CD14-positive monocyte (primary cell): ENCODE results near the gene NLRC4. TPM values are rescaled to one million over a fixed set of nuclear protein-coding genes. Genes with fewer than 3 reads are reported as not detected.
A peak's percentile ranks its signal among the peaks of the same experiment; 100 is the strongest.

ENCODE experiments used
- DNase-seq, 3 donors: peaks; one replicate each; pipeline ENCODE4 v3.0.0-alpha.2; 2011 to 2022
- H2AFZ ChIP-seq: 2 replicates; pipeline ENCODE4 v1.6.0; 2012; ENCODE audit warnings: mild to moderate bottlenecking, low read depth, low read length, inconsistent platforms; ENCODE audit not compliant: insufficient read depth, poor library complexity, severe bottlenecking
- H3K27ac ChIP-seq, 2 donors: 1 replicate in 1 of 2; 2 replicates in 1 of 2; pipeline ENCODE4 v1.5.1; 2012 to 2013; ENCODE audit warnings: low read length in 2 of 2, control low read depth in 1 of 2, inconsistent platforms in 1 of 2, low read depth in 1 of 2, mild to moderate bottlenecking in 1 of 2
- H3K27me3 ChIP-seq, 2 donors: one replicate each; pipeline versions ENCODE4 v1.6.0 to v1.6.1; 2011 to 2013; ENCODE audit warnings: low read length in 2 of 2; ENCODE audit not compliant: control insufficient read depth in 2 of 2, insufficient read depth in 2 of 2
- H3K36me3 ChIP-seq, 2 donors: replicated peaks in 1 of 2; 1 replicate in 1 of 2; 2 replicates in 1 of 2; pipeline versions ENCODE4 v1.5.1 to v1.6.1; 2012 to 2013; ENCODE audit warnings: low read length in 2 of 2, control low read depth in 1 of 2, inconsistent platforms in 1 of 2, mild to moderate bottlenecking in 1 of 2; ENCODE audit not compliant: insufficient read depth in 2 of 2, control insufficient read depth in 1 of 2
- H3K4me1 ChIP-seq, 2 donors: 1 replicate in 1 of 2; 2 replicates in 1 of 2; pipeline versions ENCODE4 v1.5.1 to v1.6.1; 2012 to 2013; ENCODE audit warnings: low read length in 2 of 2, control low read depth in 1 of 2, inconsistent platforms in 1 of 2, mild to moderate bottlenecking in 1 of 2, moderate library complexity in 1 of 2; ENCODE audit not compliant: insufficient read depth in 2 of 2, control insufficient read depth in 1 of 2
- H3K4me2 ChIP-seq: replicated peaks from 2 replicates; pipeline ENCODE3; 2012; ENCODE audit warnings: low read length, moderate library complexity, mild to moderate bottlenecking; ENCODE audit not compliant: poor library complexity, severe bottlenecking; ENCODE audit errors: extremely low read depth
- H3K4me3 ChIP-seq, 3 experiments: fragments of 200-600 bp in 1 of 3; sonication (generic) in 1 of 3; replicated peaks in 1 of 3; 1 replicate in 2 of 3; 2 replicates in 1 of 3; pipeline ENCODE4 v1.5.1; 2011 to 2013; ENCODE audit warnings: low read length in 3 of 3, mild to moderate bottlenecking in 3 of 3, control low read depth in 2 of 3, low read depth in 2 of 3, inconsistent platforms in 1 of 3, moderate library complexity in 1 of 3
- H3K79me2 ChIP-seq: 2 replicates; pipeline ENCODE4 v1.6.0; 2012; ENCODE audit warnings: mild to moderate bottlenecking, control low read depth, inconsistent platforms, low read length, moderate library complexity; ENCODE audit not compliant: insufficient read depth
- H3K9ac ChIP-seq: 2 replicates; pipeline ENCODE4 v1.6.0; 2017; ENCODE audit warnings: low read length, mild to moderate bottlenecking; ENCODE audit not compliant: insufficient read depth, poor library complexity, severe bottlenecking
- H3K9me3 ChIP-seq, 2 donors: replicated peaks in 1 of 2; 1 replicate in 1 of 2; 2 replicates in 1 of 2; pipeline versions ENCODE4 v1.5.1 to v1.6.1; 2012 to 2013; ENCODE audit warnings: low read length in 2 of 2, control low read depth in 1 of 2; ENCODE audit not compliant: control insufficient read depth in 1 of 2, insufficient read depth in 1 of 2
- H4K20me1 ChIP-seq: 2 replicates; pipeline ENCODE4 v1.6.0; 2012; ENCODE audit warnings: mild to moderate bottlenecking, low read length, control low read depth, moderate library complexity; ENCODE audit not compliant: insufficient read depth
- H3K27ac Mint-ChIP-seq, 7 donors: one replicate each; pipeline ENCODE4 v1.8.0; 2020; ENCODE audit warnings: mild to moderate bottlenecking in 7 of 7, mixed read lengths in 7 of 7, moderate library complexity in 6 of 7, inconsistent platforms in 2 of 7
- H3K27me3 Mint-ChIP-seq, 3 donors: one replicate each; pipeline ENCODE4 v1.8.0; 2021 to 2022; ENCODE audit warnings: low read depth in 3 of 3, mild to moderate bottlenecking in 3 of 3, mixed read lengths in 3 of 3, moderate library complexity in 3 of 3, inconsistent platforms in 1 of 3
- H3K36me3 Mint-ChIP-seq, 2 donors: one replicate each; pipeline ENCODE4 v1.8.0; 2020; ENCODE audit warnings: mixed read lengths in 2 of 2, inconsistent platforms in 1 of 2, mild to moderate bottlenecking in 1 of 2
- H3K4me1 Mint-ChIP-seq: one replicate; pipeline ENCODE4 v1.8.0; 2020; ENCODE audit warnings: mild to moderate bottlenecking, mixed read lengths
- H3K4me3 Mint-ChIP-seq, 2 donors: one replicate each; pipeline ENCODE4 v1.8.0; 2020; ENCODE audit warnings: mild to moderate bottlenecking in 2 of 2, mixed read lengths in 2 of 2, moderate library complexity in 1 of 2
- H3K9me3 Mint-ChIP-seq, 7 donors: one replicate each; pipeline ENCODE4 v1.8.0; 2020 to 2022; ENCODE audit warnings: mixed read lengths in 7 of 7, mild to moderate bottlenecking in 6 of 7, moderate library complexity in 6 of 7, inconsistent platforms in 2 of 7
- CTCF ChIP-seq: fragments of 200-600 bp; IDR thresholded peaks from one replicate; pipeline ENCODE4 v1.8.0; 2022; ENCODE audit warnings: antibody characterized with exemption, mild to moderate bottlenecking
- WGBS: methylation state at CpG from one replicate; pipeline ENCODE4 v1.1.5; 2013; ENCODE audit warnings: missing lambda C conversion rate; ENCODE audit not compliant: insufficient coverage; 5-methylcytosine and 5-hydroxymethylcytosine counted together
- intact Hi-C, 2 donors: fragments of 100-400 bp; cut with micrococcal nuclease; formaldehyde crosslinking; loops; one replicate each; pipeline versions ENCODE4 v1.15.0 to v1.15.1; 2023
- polyA plus RNA-seq, 3 donors: library from polyadenylated mRNA; depleted of rRNA in 1 of 3; unstranded in 2 of 3; stranded (reverse) in 1 of 3; fragments of 300-500 nt in 2 of 3; fragments of >200 nt in 1 of 3; fragmentation: Illumina TruSeq in 2 of 3; gene quantifications; 1 replicate in 2 of 3; 2 replicates in 1 of 3; pipeline ENCODE4 v1.2.3, GENCODE V29; 2012 to 2021

The NLRC4 gene
- polyA plus RNA-seq, 3 donors = 18.8 to 38.3 (median 27.3) TPM

GRCh38 chr2:32231959-32232358 is 32.7 kb downstream of the NLRC4 start:
- H3K4me1 ChIP-seq = no peaks in the 10 kb centered on the region
- no peak for TF ChIP-seq CTCF
- no peaks in the 10 kb centered on the region for H3K27me3 ChIP-seq
- peaks cover 87 to 96% of the 10 kb centered on the region in 2 donors for H3K36me3 Mint-ChIP-seq
- H3K27ac ChIP-seq = no peak overlapping the region
- H3K4me2 ChIP-seq = no peak overlapping the region
- H3K27ac Mint-ChIP-seq = no peak overlapping the region
- H3K27me3 Mint-ChIP-seq = no peaks in the 10 kb centered on the region
- DNase-seq = no peak
- no CpG with 5 or more reads among the region's 4 CpGs for WGBS
- H3K36me3 ChIP-seq = peaks cover 91 to 99% of the 10 kb centered on the region in 2 donors
- H3K9me3 ChIP-seq = no peaks in the 10 kb centered on the region
- H2AFZ ChIP-seq = no peak overlapping the region
- H3K9ac ChIP-seq = no peak overlapping the region
- H3K9me3 Mint-ChIP-seq = peaks cover 0 to 5% (median 0%) of the 10 kb centered on the region in 7 donors
- intact Hi-C loops = no loop called here
- H3K4me3 Mint-ChIP-seq = no peak overlapping the region
- no peaks in the 10 kb centered on the region for H3K79me2 ChIP-seq
- H3K4me3 ChIP-seq = no peak overlapping the region
- H3K4me1 Mint-ChIP-seq = no peaks in the 10 kb centered on the region
- peaks cover 90% of the 10 kb centered on the region for H4K20me1 ChIP-seq

GRCh38 chr2:32229635-32230034 is 35.1 kb downstream of the NLRC4 start:
- intact Hi-C loops = no loop called here
- no peak overlapping the region for H3K4me3 ChIP-seq
- no peak for TF ChIP-seq CTCF
- H3K36me3 ChIP-seq = peaks cover 87 to 99% of the 10 kb centered on the region in 2 donors
- peaks cover 81 to 94% of the 10 kb centered on the region in 2 donors for H3K36me3 Mint-ChIP-seq
- H3K27me3 Mint-ChIP-seq = no peaks in the 10 kb centered on the region
- no peaks in the 10 kb centered on the region for H3K4me1 Mint-ChIP-seq
- H2AFZ ChIP-seq = no peak overlapping the region
- H3K27ac Mint-ChIP-seq = peak overlapping the region in 2 of 7 donors; percentile 9 to 58
- no CpG with 5 or more reads among the region's 1 CpG for WGBS
- H3K9me3 ChIP-seq = no peaks in the 10 kb centered on the region
- no peak for DNase-seq
- no peaks in the 10 kb centered on the region for H3K27me3 ChIP-seq
- H3K9ac ChIP-seq = no peak overlapping the region
- no peaks in the 10 kb centered on the region for H3K4me1 ChIP-seq
- no peak overlapping the region for H3K4me2 ChIP-seq
- no peaks in the 10 kb centered on the region for H3K79me2 ChIP-seq
- no peak overlapping the region for H3K4me3 Mint-ChIP-seq
- H3K9me3 Mint-ChIP-seq = peaks cover 0 to 2% (median 0%) of the 10 kb centered on the region in 7 donors
- H4K20me1 ChIP-seq = peaks cover 91% of the 10 kb centered on the region
- H3K27ac ChIP-seq = no peak overlapping the region
